Endothelial cell (in vitro differentiated cells): ENCODE measurements around the gene RFC3. TPM values are rescaled to one million over a fixed set of nuclear protein-coding genes. Genes with fewer than 3 reads are reported as not detected.

Source experiments
- DNase-seq: peaks from one replicate; pipeline ENCODE4 v3.0.0; 2021; ENCODE audit warnings: low spot score
- H3K27ac Mint-ChIP-seq: one replicate; pipeline ENCODE4 v1.8.0; 2021; ENCODE audit warnings: mixed read lengths, inconsistent platforms; ENCODE audit not compliant: unreplicated experiment
- H3K27me3 Mint-ChIP-seq: one replicate; pipeline ENCODE4 v1.8.0; 2021; ENCODE audit warnings: mild to moderate bottlenecking, moderate library complexity, mixed read lengths, inconsistent platforms; ENCODE audit not compliant: unreplicated experiment
- H3K36me3 Mint-ChIP-seq: one replicate; pipeline ENCODE4 v1.8.0; 2021; ENCODE audit warnings: mild to moderate bottlenecking, low read depth, mixed read lengths, inconsistent platforms; ENCODE audit not compliant: unreplicated experiment
- H3K4me1 Mint-ChIP-seq: one replicate; pipeline ENCODE4 v1.8.0; 2021; ENCODE audit warnings: mild to moderate bottlenecking, mixed read lengths, inconsistent platforms; ENCODE audit not compliant: unreplicated experiment
- H3K4me3 Mint-ChIP-seq: one replicate; pipeline ENCODE4 v1.8.0; 2021; ENCODE audit warnings: mild to moderate bottlenecking, mixed read lengths, inconsistent platforms; ENCODE audit not compliant: unreplicated experiment
- H3K9me3 Mint-ChIP-seq: one replicate; pipeline ENCODE4 v1.8.0; 2021; ENCODE audit warnings: mixed read lengths, inconsistent platforms; ENCODE audit not compliant: unreplicated experiment
- CTCF ChIP-seq: fragments of 200-600 bp; sonication (generic); IDR thresholded peaks from one replicate; pipeline ENCODE4 v1.5.0; 2021; ENCODE audit warnings: antibody characterized with exemption; ENCODE audit not compliant: unreplicated experiment
- total RNA-seq: library from RNA; stranded (reverse); fragmentation: NEBNext Ultra II Directional; extraction: Animal tissue kit (Norgen Biotek cat#: 25700); gene quantifications from one replicate; pipeline ENCODE4 v1.2.1, GENCODE V29; 2021; ENCODE audit not compliant: unreplicated experiment

Gene RFC3
- total RNA-seq, 1 donor from 2014 or later: 11.7 TPM

GRCh38 chr13:33849211-33849610 is 31.3 kb downstream of the RFC3 start:
- H3K4me1 Mint-ChIP-seq: no peaks in the 10 kb centered on the region
- no peak for TF ChIP-seq CTCF
- no peak overlapping the region for H3K4me3 Mint-ChIP-seq
- no peak overlapping the region for H3K27ac Mint-ChIP-seq
- DNase-seq: no peak
- no peaks in the 10 kb centered on the region for H3K36me3 Mint-ChIP-seq
- no peaks in the 10 kb centered on the region for H3K9me3 Mint-ChIP-seq
- no peaks in the 10 kb centered on the region for H3K27me3 Mint-ChIP-seq

GRCh38 chr13:33855371-33855895 is 37.5 kb downstream of the RFC3 start:
- Mint-ChIP-seq H3K36me3 (no peaks in the 10 kb centered on the region), H3K27me3 (no peaks in the 10 kb centered on the region), H3K27ac (no peak overlapping the region), H3K4me3 (no peak overlapping the region), H3K4me1 (no peaks in the 10 kb centered on the region), H3K9me3 (no peaks in the 10 kb centered on the region)
- no peak for TF ChIP-seq CTCF
- no peak for DNase-seq

- H3K36me3 Mint-ChIP-seq: no peaks in the 10 kb centered on the region
- no peak for TF ChIP-seq CTCF
- no peaks in the 10 kb centered on the region for H3K27me3 Mint-ChIP-seq
- H3K9me3 Mint-ChIP-seq: no peaks in the 10 kb centered on the region
- H3K4me1 Mint-ChIP-seq: no peaks in the 10 kb centered on the region
- no peak for DNase-seq
- no peak overlapping the region for H3K27ac Mint-ChIP-seq
- no peak overlapping the region for H3K4me3 Mint-ChIP-seq
Measured at GRCh38 chr13:33859691-33860303, 41.8 kb downstream of the RFC3 start.

- Mint-ChIP-seq H3K27ac (no peak overlapping the region), H3K4me3 (no peak overlapping the region), H3K9me3 (no peaks in the 10 kb centered on the region), H3K4me1 (no peaks in the 10 kb centered on the region), H3K36me3 (no peaks in the 10 kb centered on the region), H3K27me3 (no peaks in the 10 kb centered on the region)
- DNase-seq: no peak
- TF ChIP-seq CTCF: no peak
Measured at GRCh38 chr13:33860526-33860925, 42.6 kb downstream of the RFC3 start.

GRCh38 chr13:33862016-33862415 is 44.1 kb downstream of the RFC3 start:
- DNase-seq: no peak
- no peaks in the 10 kb centered on the region for H3K27me3 Mint-ChIP-seq
- TF ChIP-seq CTCF: no peak
- H3K27ac Mint-ChIP-seq: no peak overlapping the region
- no peaks in the 10 kb centered on the region for H3K36me3 Mint-ChIP-seq
- no peaks in the 10 kb centered on the region for H3K9me3 Mint-ChIP-seq
- H3K4me3 Mint-ChIP-seq: no peak overlapping the region
- H3K4me1 Mint-ChIP-seq: no peaks in the 10 kb centered on the region
